HCT116 (cell line): ENCODE data around the gene LYPD6. TPM values are rescaled to one million over a fixed set of nuclear protein-coding genes. Genes with fewer than 3 reads are reported as not detected.

Source experiments
- ATAC-seq: fragments of 200-7000 bp; cut with Tn5 transposase; 2 replicates; pipeline ENCODE4 v1.9.1; 2020; ENCODE audit warnings: mild to moderate bottlenecking, moderate library complexity
- BruUV-seq: library from RNA; stranded (reverse); fragments of 400-500 nt; replicated peaks from 2 replicates; lab custom pipeline; 2021; lab: Mats Ljungman, UMichigan
- CTCF ChIA-PET: fragments of 300-600 bp; sonication (Branson Sonifier 250); formaldehyde crosslinking; loops from one replicate; lab custom pipeline; 2021; ENCODE audit warnings: antibody characterized with exemption; lab: Charles Lee
- POLR2A ChIA-PET: fragments of 300-600, 350-600 bp; sonication (Branson Sonifier 250); formaldehyde crosslinking; loops from one replicate; lab custom pipeline; 2021; ENCODE audit warnings: antibody characterized with exemption; lab: Charles Lee
- RAD21 ChIA-PET, 2 experiments: fragments of 300-600 bp; sonication (Branson Sonifier 250); formaldehyde crosslinking; loops; one replicate each; lab custom pipeline; 2023; ENCODE audit warnings: low total read pairs in 2 of 2; ENCODE audit not compliant: uncharacterized antibody in 2 of 2, unreplicated experiment in 2 of 2, low non-redundant PET in 1 of 2; lab: Charles Lee
- DNase-seq: peaks from one replicate; pipeline ENCODE4 v3.0.0-alpha.2; 2010; ENCODE audit warnings: low read depth, low spot score
- H2AFZ ChIP-seq: fragments of 200-600 bp; shearing (Covaris generic), sonication (generic); 2 replicates; pipeline ENCODE4 v1.6.1; 2017; ENCODE audit warnings: low read depth, mixed run types, mixed read lengths, antibody characterized with exemption, low read length; ENCODE audit not compliant: poor library complexity, severe bottlenecking
- H3K27ac ChIP-seq: 2 replicates; pipeline ENCODE4 v1.5.1; 2012; ENCODE audit warnings: low read depth, low read length
- H3K27me3 ChIP-seq: fragments of 200-600 bp; sonication (generic); 2 replicates; pipeline ENCODE4 v1.6.1; 2016; ENCODE audit warnings: mixed run types, low read length, mixed read lengths; ENCODE audit not compliant: insufficient read depth
- H3K36me3 ChIP-seq, 2 experiments: fragments of 200-500 bp in 1 of 2; fragments of 200-600 bp in 1 of 2; sonication (Bioruptor generic) in 1 of 2; sonication (generic) in 1 of 2; 2 replicates each; pipeline versions ENCODE4 v1.5.1 to v1.6.1; 2014 to 2016; ENCODE audit warnings: low read length in 2 of 2, inconsistent platforms in 1 of 2, mixed read lengths in 1 of 2, mixed run types in 1 of 2; ENCODE audit not compliant: insufficient read depth in 2 of 2, control insufficient read depth in 1 of 2
- H3K4me1 ChIP-seq, 2 experiments: fragments of 200-600 bp in 1 of 2; sonication (generic) in 1 of 2; 2 replicates each; pipeline versions ENCODE4 v1.5.1 to v1.6.1; 2012 to 2017; ENCODE audit warnings: low read length in 2 of 2, inconsistent platforms in 1 of 2, mild to moderate bottlenecking in 1 of 2, mixed read lengths in 1 of 2, mixed run types in 1 of 2, moderate library complexity in 1 of 2; ENCODE audit not compliant: insufficient read depth in 2 of 2, control insufficient read depth in 1 of 2
- H3K4me2 ChIP-seq: fragments of 200-600 bp; sonication (generic); 2 replicates; pipeline ENCODE4 v1.6.1; 2017; ENCODE audit warnings: mixed run types, low read length, mixed read lengths
- H3K4me3 ChIP-seq, 2 experiments: fragments of 200-600 bp in 1 of 2; sonication (generic) in 1 of 2; replicated peaks in 1 of 2; 2 replicates each; pipeline ENCODE4 v1.5.1; 2011 to 2016; ENCODE audit warnings: low read length in 2 of 2, control low read depth in 1 of 2, low read depth in 1 of 2, mild to moderate bottlenecking in 1 of 2, mixed read lengths in 1 of 2, mixed run types in 1 of 2
- H3K79me2 ChIP-seq: fragments of 200-600 bp; sonication (generic); 2 replicates; pipeline ENCODE4 v1.6.1; 2017; ENCODE audit warnings: mild to moderate bottlenecking, mixed run types, low read length, moderate library complexity, mixed read lengths; ENCODE audit not compliant: insufficient read depth
- H3K9ac ChIP-seq: fragments of 200-600 bp; sonication (generic); 2 replicates; pipeline ENCODE4 v1.6.1; 2016; ENCODE audit warnings: low read length, mixed read lengths
- H3K9me2 ChIP-seq: fragments of 200-600 bp; sonication (generic), shearing (Covaris generic); 2 replicates; pipeline ENCODE4 v1.6.1; 2017; ENCODE audit warnings: mixed run types, mild to moderate bottlenecking, moderate library complexity; ENCODE audit not compliant: insufficient read depth
- H3K9me3 ChIP-seq, 2 experiments: fragments of 200-500 bp in 1 of 2; fragments of 200-600 bp in 1 of 2; sonication (Bioruptor generic) in 1 of 2; sonication (generic) in 1 of 2; 2 replicates each; pipeline ENCODE4 v1.6.1; 2014 to 2017; ENCODE audit warnings: low read length in 2 of 2, mixed read lengths in 2 of 2, inconsistent platforms in 1 of 2, low read depth in 1 of 2, mild to moderate bottlenecking in 1 of 2, mixed run types in 1 of 2, moderate library complexity in 1 of 2; ENCODE audit not compliant: control insufficient read depth in 1 of 2, insufficient read depth in 1 of 2
- H4K20me1 ChIP-seq: fragments of 200-600 bp; sonication (generic), shearing (Covaris generic); 2 replicates; pipeline ENCODE4 v1.6.1; 2017; ENCODE audit warnings: mixed run types, mild to moderate bottlenecking, moderate library complexity; ENCODE audit not compliant: insufficient read depth
- ELF1 ChIP-seq: IDR thresholded peaks from 2 replicates; pipeline ENCODE4 v1.6.1; 2012; ENCODE audit warnings: low read depth, borderline replicate concordance
- EZH2 ChIP-seq: fragments of 200-600 bp; sonication (generic); IDR thresholded peaks from 2 replicates; pipeline ENCODE4 v1.6.1; 2017; ENCODE audit warnings: antibody characterized with exemption, mixed run types
- EZH2phosphoT487 ChIP-seq: fragments of 200-600 bp; IDR thresholded peaks from 2 replicates; pipeline ENCODE4 v1.6.1; 2018; ENCODE audit warnings: antibody characterized with exemption, borderline replicate concordance
- FOSL1 ChIP-seq: IDR thresholded peaks from 2 replicates; pipeline ENCODE4 v1.6.1; 2012; ENCODE audit warnings: low read depth
- JUND ChIP-seq: IDR thresholded peaks from 2 replicates; pipeline ENCODE4 v1.6.1; 2012
- POLR2A ChIP-seq: IDR thresholded peaks from 2 replicates; pipeline ENCODE4 v1.7.0; 2011; ENCODE audit warnings: borderline replicate concordance; ENCODE audit not compliant: insufficient read depth, insufficient read length; ENCODE audit errors: extremely low read depth
- SIN3A ChIP-seq: IDR thresholded peaks from 2 replicates; pipeline ENCODE4 v1.6.1; 2012; ENCODE audit warnings: low read depth
- SP1 ChIP-seq: IDR thresholded peaks from 2 replicates; pipeline ENCODE4 v1.6.1; 2012; ENCODE audit warnings: low read depth
- SRF ChIP-seq: IDR thresholded peaks from 2 replicates; pipeline ENCODE4 v1.6.1; 2012; ENCODE audit warnings: low read depth
- TCF7L2 ChIP-seq: IDR thresholded peaks from 2 replicates; pipeline ENCODE4 v1.7.0; 2011; ENCODE audit warnings: borderline replicate concordance, inconsistent platforms; ENCODE audit not compliant: insufficient read depth, insufficient read length; ENCODE audit errors: extremely low read depth
- YY1 ChIP-seq: IDR thresholded peaks from 2 replicates; pipeline ENCODE4 v1.6.1; 2011; ENCODE audit warnings: low read length, low read depth, moderate library complexity, mild to moderate bottlenecking; ENCODE audit not compliant: insufficient replicate concordance; ENCODE audit errors: extremely low read depth
- ZFX ChIP-seq: fragments of 450-650 bp; IDR thresholded peaks from 2 replicates; pipeline ENCODE4 v1.6.1; 2017
- ZNF274 ChIP-seq: fragments of 200-500 bp; sonication (Bioruptor generic); IDR thresholded peaks from 2 replicates; pipeline ENCODE4 v1.6.1; 2014; ENCODE audit warnings: mild to moderate bottlenecking, low read depth, low read length, inconsistent platforms
- intact Hi-C: fragments of 100-400 bp; cut with micrococcal nuclease; formaldehyde crosslinking; loops from 2 replicates; pipeline ENCODE4 v1.10.0; 2022
- total RNA-seq: library from RNA; stranded (reverse); gene quantifications from one replicate; pipeline ENCODE4 v1.2.1, GENCODE V29; 2021; ENCODE audit not compliant: unreplicated experiment
- TF ChIP-seq, protein P1 (sequence below): IDR thresholded peaks from 2 replicates; pipeline ENCODE4 v1.6.1; 2012; ENCODE audit warnings: low read depth
- TF ChIP-seq, protein P2 (sequence below), 3 experiments: fragments of 200-600 bp in 1 of 3; sonication (generic) in 1 of 3; IDR thresholded peaks in 2 of 3; conservative IDR thresholded peaks in 1 of 3; 2 replicates each; pipeline ENCODE4 v1.5.1; 2012 to 2017; ENCODE audit warnings: low read depth in 2 of 3, low read length in 2 of 3, antibody characterized with exemption in 1 of 3, borderline replicate concordance in 1 of 3, control low read depth in 1 of 3, mild to moderate bottlenecking in 1 of 3, mixed read lengths in 1 of 3, mixed run types in 1 of 3, moderate library complexity in 1 of 3; ENCODE audit not compliant: insufficient read depth in 1 of 3
- TF ChIP-seq, protein P3 (sequence below): IDR thresholded peaks from 2 replicates; pipeline ENCODE4 v1.6.1; 2012
- TF ChIP-seq, protein P4 (sequence below): IDR thresholded peaks from 2 replicates; pipeline ENCODE4 v1.6.1; 2012

Gene LYPD6
- total RNA-seq, 1 experiment from 2014 or later = 3.0 TPM

DNA sequence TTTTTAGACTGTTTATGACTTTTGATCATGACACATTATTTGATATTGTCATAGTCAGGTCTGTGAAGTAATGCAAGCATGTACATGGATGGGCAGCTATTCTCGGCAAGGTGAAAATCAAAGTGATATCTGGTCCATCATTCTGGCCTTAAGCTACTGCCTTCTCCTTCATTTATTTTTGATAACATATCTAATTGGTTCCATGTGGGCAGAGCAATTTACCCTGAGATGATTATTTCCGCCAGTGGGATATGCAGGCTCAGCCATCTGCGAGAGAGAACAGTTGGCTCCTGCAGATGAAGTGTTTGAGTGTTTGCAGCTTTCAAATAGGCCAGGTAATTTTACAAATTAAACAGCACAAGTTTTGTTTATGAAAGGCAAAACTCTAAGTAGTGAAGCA is 116.4 kb downstream of the LYPD6 start (continued):
- TF ChIP-seq, protein P1, sequence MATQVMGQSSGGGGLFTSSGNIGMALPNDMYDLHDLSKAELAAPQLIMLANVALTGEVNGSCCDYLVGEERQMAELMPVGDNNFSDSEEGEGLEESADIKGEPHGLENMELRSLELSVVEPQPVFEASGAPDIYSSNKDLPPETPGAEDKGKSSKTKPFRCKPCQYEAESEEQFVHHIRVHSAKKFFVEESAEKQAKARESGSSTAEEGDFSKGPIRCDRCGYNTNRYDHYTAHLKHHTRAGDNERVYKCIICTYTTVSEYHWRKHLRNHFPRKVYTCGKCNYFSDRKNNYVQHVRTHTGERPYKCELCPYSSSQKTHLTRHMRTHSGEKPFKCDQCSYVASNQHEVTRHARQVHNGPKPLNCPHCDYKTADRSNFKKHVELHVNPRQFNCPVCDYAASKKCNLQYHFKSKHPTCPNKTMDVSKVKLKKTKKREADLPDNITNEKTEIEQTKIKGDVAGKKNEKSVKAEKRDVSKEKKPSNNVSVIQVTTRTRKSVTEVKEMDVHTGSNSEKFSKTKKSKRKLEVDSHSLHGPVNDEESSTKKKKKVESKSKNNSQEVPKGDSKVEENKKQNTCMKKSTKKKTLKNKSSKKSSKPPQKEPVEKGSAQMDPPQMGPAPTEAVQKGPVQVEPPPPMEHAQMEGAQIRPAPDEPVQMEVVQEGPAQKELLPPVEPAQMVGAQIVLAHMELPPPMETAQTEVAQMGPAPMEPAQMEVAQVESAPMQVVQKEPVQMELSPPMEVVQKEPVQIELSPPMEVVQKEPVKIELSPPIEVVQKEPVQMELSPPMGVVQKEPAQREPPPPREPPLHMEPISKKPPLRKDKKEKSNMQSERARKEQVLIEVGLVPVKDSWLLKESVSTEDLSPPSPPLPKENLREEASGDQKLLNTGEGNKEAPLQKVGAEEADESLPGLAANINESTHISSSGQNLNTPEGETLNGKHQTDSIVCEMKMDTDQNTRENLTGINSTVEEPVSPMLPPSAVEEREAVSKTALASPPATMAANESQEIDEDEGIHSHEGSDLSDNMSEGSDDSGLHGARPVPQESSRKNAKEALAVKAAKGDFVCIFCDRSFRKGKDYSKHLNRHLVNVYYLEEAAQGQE = no peak
- TF ChIP-seq, protein P2, sequence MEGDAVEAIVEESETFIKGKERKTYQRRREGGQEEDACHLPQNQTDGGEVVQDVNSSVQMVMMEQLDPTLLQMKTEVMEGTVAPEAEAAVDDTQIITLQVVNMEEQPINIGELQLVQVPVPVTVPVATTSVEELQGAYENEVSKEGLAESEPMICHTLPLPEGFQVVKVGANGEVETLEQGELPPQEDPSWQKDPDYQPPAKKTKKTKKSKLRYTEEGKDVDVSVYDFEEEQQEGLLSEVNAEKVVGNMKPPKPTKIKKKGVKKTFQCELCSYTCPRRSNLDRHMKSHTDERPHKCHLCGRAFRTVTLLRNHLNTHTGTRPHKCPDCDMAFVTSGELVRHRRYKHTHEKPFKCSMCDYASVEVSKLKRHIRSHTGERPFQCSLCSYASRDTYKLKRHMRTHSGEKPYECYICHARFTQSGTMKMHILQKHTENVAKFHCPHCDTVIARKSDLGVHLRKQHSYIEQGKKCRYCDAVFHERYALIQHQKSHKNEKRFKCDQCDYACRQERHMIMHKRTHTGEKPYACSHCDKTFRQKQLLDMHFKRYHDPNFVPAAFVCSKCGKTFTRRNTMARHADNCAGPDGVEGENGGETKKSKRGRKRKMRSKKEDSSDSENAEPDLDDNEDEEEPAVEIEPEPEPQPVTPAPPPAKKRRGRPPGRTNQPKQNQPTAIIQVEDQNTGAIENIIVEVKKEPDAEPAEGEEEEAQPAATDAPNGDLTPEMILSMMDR (IDR thresholded peaks at IDR 0.05 in 2 of 3, conservative IDR thresholded peaks at IDR 0.05 in 1 of 3; ENCODE audit: borderline replicate concordance in 1 of 3, insufficient read depth in 1 of 3, low read depth in 2 of 3, low read length in 2 of 3) = no peak
- TF ChIP-seq POLR2A (no peak), TCF7L2 (no peak)
- TF ChIP-seq, protein P3, sequence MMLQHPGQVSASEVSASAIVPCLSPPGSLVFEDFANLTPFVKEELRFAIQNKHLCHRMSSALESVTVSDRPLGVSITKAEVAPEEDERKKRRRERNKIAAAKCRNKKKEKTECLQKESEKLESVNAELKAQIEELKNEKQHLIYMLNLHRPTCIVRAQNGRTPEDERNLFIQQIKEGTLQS = no peak

DNA sequence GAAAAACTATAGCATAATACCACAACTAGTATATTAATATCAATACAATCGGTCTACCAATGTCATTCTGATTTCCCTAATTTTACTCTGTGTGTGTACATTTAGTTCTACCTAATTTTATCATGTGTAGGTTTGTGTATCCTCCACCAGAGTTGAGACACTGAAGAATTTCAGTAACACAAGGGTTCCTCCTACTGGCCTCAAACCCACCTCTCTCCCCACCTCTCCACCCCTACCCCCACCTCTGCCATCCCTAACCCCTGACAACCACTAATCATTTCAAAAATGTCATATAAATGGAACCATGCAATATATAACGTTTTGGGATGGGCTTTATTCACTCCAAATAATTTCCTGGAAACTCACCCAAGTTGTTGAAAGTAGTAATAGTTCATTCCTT is 117.9 kb downstream of the LYPD6 start:
- ChIA-PET CTCF (no interaction called here), RAD21 (no interaction called here), POLR2A (no interaction called here)
- ATAC-seq (no peak), DNase-seq (no peak)
- no peak overlapping the region for H3K27ac ChIP-seq
- no peaks in the 10 kb centered on the region for H3K9me2 ChIP-seq
- no peaks in the 10 kb centered on the region for H3K9me3 ChIP-seq
- intact Hi-C loops = no loop called here
- no peaks in the 10 kb centered on the region for H3K27me3 ChIP-seq
- no peak overlapping the region for H3K4me3 ChIP-seq
- no peaks in the 10 kb centered on the region for H3K36me3 ChIP-seq
- no peaks in the 10 kb centered on the region for H3K79me2 ChIP-seq
- no peaks in the 10 kb centered on the region for H3K4me1 ChIP-seq
- no peak overlapping the region for H3K4me2 ChIP-seq
- no peak overlapping the region for H3K9ac ChIP-seq
- no peak overlapping the region for H2AFZ ChIP-seq
- H4K20me1 ChIP-seq = no peaks in the 10 kb centered on the region
- no TSS peak for BruUV-seq
- TF ChIP-seq SRF (no peak), SP1 (no peak), YY1 (no peak), FOSL1 (no peak), JUND (no peak), EZH2phosphoT487 (no peak), ZNF274 (no peak), EZH2 (no peak), ZFX (no peak), POLR2A (no peak), ELF1 (no peak), SIN3A (no peak)
- TF ChIP-seq, protein P3 = no peak
- TF ChIP-seq, protein P4, sequence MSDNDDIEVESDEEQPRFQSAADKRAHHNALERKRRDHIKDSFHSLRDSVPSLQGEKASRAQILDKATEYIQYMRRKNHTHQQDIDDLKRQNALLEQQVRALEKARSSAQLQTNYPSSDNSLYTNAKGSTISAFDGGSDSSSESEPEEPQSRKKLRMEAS = no peak
- TF ChIP-seq, protein P2 (IDR thresholded peaks at IDR 0.05 in 2 of 3, conservative IDR thresholded peaks at IDR 0.05 in 1 of 3; ENCODE audit: borderline replicate concordance in 1 of 3, insufficient read depth in 1 of 3, low read depth in 2 of 3, low read length in 2 of 3) = no peak
